H1 (cell line): ENCODE results near the gene BEST1. TPM values are rescaled to one million over a fixed set of nuclear protein-coding genes. Genes with fewer than 3 reads are reported as not detected.
A peak's percentile ranks its signal among the peaks of the same experiment; 100 is the strongest.

Experiments
- CTCF ChIA-PET: fragments of 300-600 bp; sonication (Branson Sonifier 250); formaldehyde crosslinking; loops from one replicate; lab custom pipeline; 2021; ENCODE audit not compliant: partially characterized antibody; lab: Charles Lee
- POLR2A ChIA-PET: fragments of 300-600 bp; sonication (Branson Sonifier 250); formaldehyde crosslinking; loops from one replicate; lab custom pipeline; 2021; ENCODE audit warnings: inconsistent platforms; ENCODE audit not compliant: partially characterized antibody; lab: Charles Lee
- DNase-seq, 2 experiments: peaks; one replicate each; pipeline versions ENCODE4 v3.0.0 to v3.0.0-alpha.2; 2010 to 2022; ENCODE audit warnings: low spot score in 2 of 2, low read depth in 1 of 2, mixed read lengths in 1 of 2
- FAIRE-seq: peaks from 2 replicates; lab custom pipeline; 2011; peaks lifted over from hg19 to GRCh38; lab: Jason Lieb, UNC
- H2AFZ ChIP-seq: 2 replicates; pipeline ENCODE4 v1.8.1; 2012; ENCODE audit warnings: low read length, inconsistent platforms
- H2AK5ac ChIP-seq: 2 replicates; pipeline ENCODE4 v1.6.1; 2013; ENCODE audit warnings: low read depth, low read length
- H2BK120ac ChIP-seq: replicated peaks from 2 replicates; pipeline ENCODE3; 2013; ENCODE audit warnings: low read depth, low read length, inconsistent platforms
- H2BK12ac ChIP-seq: 2 replicates; pipeline ENCODE4 v1.6.1; 2013; ENCODE audit warnings: low read depth, low read length
- H2BK15ac ChIP-seq: 2 replicates; pipeline ENCODE4 v1.6.1; 2013; ENCODE audit warnings: low read length
- H2BK20ac ChIP-seq: 2 replicates; pipeline ENCODE4 v1.6.1; 2013; ENCODE audit warnings: low read length
- H2BK5ac ChIP-seq: 2 replicates; pipeline ENCODE4 v1.6.1; 2013; ENCODE audit warnings: low read depth, low read length
- H3K14ac ChIP-seq: 2 replicates; pipeline ENCODE4 v1.6.1; 2013; ENCODE audit warnings: inconsistent platforms; ENCODE audit not compliant: insufficient read length
- H3K18ac ChIP-seq: 2 replicates; pipeline ENCODE4 v1.6.1; 2013; ENCODE audit warnings: low read length; ENCODE audit errors: extremely low read depth
- H3K23ac ChIP-seq: 2 replicates; pipeline ENCODE4 v1.6.1; 2013; ENCODE audit warnings: inconsistent platforms; ENCODE audit not compliant: insufficient read length
- H3K23me2 ChIP-seq: 2 replicates; pipeline ENCODE4 v1.6.1; 2013; ENCODE audit warnings: low read depth, low read length
- H3K27ac ChIP-seq: 2 replicates; pipeline ENCODE4 v1.6.1; 2011; ENCODE audit warnings: low read depth, low read length, inconsistent platforms
- H3K27me3 ChIP-seq, 4 experiments: replicated peaks in 1 of 4; 1 replicate in 1 of 4; 2 replicates in 3 of 4; pipeline versions ENCODE4 v1.6.1 to v1.8.1; 2011 to 2013; ENCODE audit warnings: low read length in 3 of 4, mild to moderate bottlenecking in 3 of 4, inconsistent platforms in 2 of 4, mixed read lengths in 2 of 4, moderate library complexity in 1 of 4; ENCODE audit not compliant: control insufficient read depth in 3 of 4, insufficient read depth in 3 of 4; ENCODE audit errors: extremely low read depth in 1 of 4
- H3K36me3 ChIP-seq, 4 experiments: 2 replicates each; pipeline versions ENCODE4 v1.6.1 to v1.8.1; 2011 to 2013; ENCODE audit warnings: mild to moderate bottlenecking in 4 of 4, low read length in 3 of 4, moderate library complexity in 2 of 4, control low read depth in 1 of 4, inconsistent platforms in 1 of 4; ENCODE audit not compliant: insufficient read depth in 4 of 4, control insufficient read depth in 2 of 4
- H3K4ac ChIP-seq: replicated peaks from 2 replicates; pipeline ENCODE3; 2013; ENCODE audit warnings: low read length, low read depth, mixed read lengths, inconsistent platforms; ENCODE audit not compliant: insufficient read length
- H3K4me1 ChIP-seq, 4 experiments: replicated peaks in 1 of 4; 1 replicate in 1 of 4; 2 replicates in 3 of 4; pipeline versions ENCODE4 v1.6.1 to v1.8.1; 2011 to 2013; ENCODE audit warnings: low read length in 3 of 4, inconsistent platforms in 2 of 4, mixed read lengths in 1 of 4; ENCODE audit not compliant: insufficient read depth in 4 of 4, control insufficient read depth in 3 of 4
- H3K4me2 ChIP-seq, 2 experiments: 2 replicates each; pipeline versions ENCODE4 v1.6.1 to v1.8.1; 2011 to 2013; ENCODE audit warnings: low read depth in 2 of 2, low read length in 2 of 2, control low read depth in 1 of 2, inconsistent platforms in 1 of 2, mild to moderate bottlenecking in 1 of 2; ENCODE audit not compliant: insufficient read depth in 1 of 2
- H3K4me3 ChIP-seq, 4 experiments: fragments of 200-600, 300-600 bp in 1 of 4; sonication (generic), shearing (Covaris generic), sonication (Bioruptor Twin) in 1 of 4; 2 replicates each; pipeline versions ENCODE4 v1.5.1 to v1.8.1; 2011 to 2016; ENCODE audit warnings: low read length in 4 of 4, low read depth in 3 of 4, control low read depth in 2 of 4, inconsistent platforms in 2 of 4, mild to moderate bottlenecking in 2 of 4, mixed read lengths in 1 of 4, moderate library complexity in 1 of 4; ENCODE audit not compliant: insufficient read depth in 2 of 4; ENCODE audit errors: extremely low read depth in 1 of 4
- H3K56ac ChIP-seq: replicated peaks from 2 replicates; pipeline ENCODE3; 2013; ENCODE audit warnings: low read depth, mild to moderate bottlenecking, mixed read lengths, low read length, inconsistent platforms; ENCODE audit not compliant: insufficient read length
- H3K79me1 ChIP-seq: 2 replicates; pipeline ENCODE4 v1.6.1; 2013; ENCODE audit warnings: low read depth, low read length, control low read depth
- H3K79me2 ChIP-seq, 2 experiments: 2 replicates each; pipeline versions ENCODE4 v1.6.1 to v1.8.1; 2012 to 2013; ENCODE audit warnings: low read length in 2 of 2, mild to moderate bottlenecking in 2 of 2, inconsistent platforms in 1 of 2; ENCODE audit not compliant: insufficient read depth in 2 of 2, control insufficient read depth in 1 of 2
- H3K9ac ChIP-seq, 4 experiments: replicated peaks in 1 of 4; 1 replicate in 1 of 4; 2 replicates in 3 of 4; pipeline versions ENCODE4 v1.6.1 to v1.8.1; 2011 to 2013; ENCODE audit warnings: low read depth in 3 of 4, low read length in 3 of 4, control low read depth in 2 of 4, mild to moderate bottlenecking in 2 of 4, moderate library complexity in 2 of 4, inconsistent platforms in 1 of 4; ENCODE audit errors: extremely low read depth in 1 of 4
- H3K9me3 ChIP-seq, 2 experiments: 2 replicates each; pipeline versions ENCODE4 v1.6.1 to v1.8.1; 2012 to 2013; ENCODE audit warnings: mild to moderate bottlenecking in 2 of 2, moderate library complexity in 2 of 2, control low read depth in 1 of 2, inconsistent platforms in 1 of 2, low read depth in 1 of 2, low read length in 1 of 2, mixed read lengths in 1 of 2; ENCODE audit not compliant: insufficient read depth in 2 of 2
- H4K20me1 ChIP-seq, 2 experiments: replicated peaks in 1 of 2; 2 replicates each; pipeline versions ENCODE3 to v1.8.1; 2011 to 2013; ENCODE audit warnings: inconsistent platforms in 2 of 2, low read length in 2 of 2, mild to moderate bottlenecking in 1 of 2; ENCODE audit not compliant: insufficient read depth in 2 of 2, control insufficient read depth in 1 of 2
- H4K5ac ChIP-seq: 2 replicates; pipeline ENCODE4 v1.6.1; 2013; ENCODE audit warnings: low read length, low read depth, mixed read lengths, inconsistent platforms; ENCODE audit not compliant: insufficient read length
- H4K8ac ChIP-seq: 2 replicates; pipeline ENCODE4 v1.8.0; 2013; ENCODE audit warnings: mild to moderate bottlenecking, moderate library complexity, low read length, inconsistent platforms; ENCODE audit not compliant: insufficient read depth; ENCODE audit errors: extremely low read depth
- H4K91ac ChIP-seq: replicated peaks from 2 replicates; pipeline ENCODE3; 2013; ENCODE audit warnings: low read length, mixed read lengths, inconsistent platforms; ENCODE audit not compliant: insufficient read length
- EZH2 ChIP-seq: fragments of 200-600 bp; sonication (generic); IDR thresholded peaks from 2 replicates; pipeline ENCODE4 v1.7.1; 2012; ENCODE audit warnings: low read depth, mild to moderate bottlenecking, moderate library complexity, low read length, inconsistent platforms; ENCODE audit not compliant: severe bottlenecking
- FOSL1 ChIP-seq: IDR thresholded peaks from 2 replicates; pipeline ENCODE4 v1.6.1; 2011; ENCODE audit warnings: mild to moderate bottlenecking, low read depth, low read length, moderate library complexity; ENCODE audit not compliant: insufficient read depth
- RNF2 ChIP-seq: fragments of 200-900, 300-1000 bp; sonication (generic); IDR thresholded peaks from 2 replicates; pipeline ENCODE4 v1.7.1; 2016; ENCODE audit warnings: borderline replicate concordance, low read depth, mild to moderate bottlenecking, antibody characterized with exemption, low read length; ENCODE audit not compliant: poor library complexity, severe bottlenecking; ENCODE audit errors: missing control alignments
- SAP30 ChIP-seq: fragments of 300-600 bp; sonication (generic); IDR thresholded peaks from 2 replicates; pipeline ENCODE4 v1.7.1; 2012; ENCODE audit warnings: low read length, moderate library complexity, mild to moderate bottlenecking, inconsistent platforms; ENCODE audit not compliant: insufficient read depth, insufficient replicate concordance
- WGBS, 2 experiments: shearing (Covaris generic) in 1 of 2; methylation state at CpG; one replicate each; pipeline versions ENCODE4 v1.1.6 to v1.1.7; 2013 to 2015; ENCODE audit warnings: low lambda C conversion rate in 2 of 2, mixed read lengths in 2 of 2, inconsistent platforms in 1 of 2, low coverage in 1 of 2, missing lambda C conversion rate in 1 of 2; ENCODE audit not compliant: insufficient replicate concordance in 2 of 2, insufficient coverage in 1 of 2, insufficient read length in 1 of 2; ENCODE audit errors: extremely low coverage in 1 of 2, missing lambda C conversion rate in 1 of 2; 5-methylcytosine and 5-hydroxymethylcytosine counted together
- polyA plus RNA-seq, 7 experiments: library from polyadenylated mRNA; depleted of rRNA in 3 of 7; stranded (reverse) in 5 of 7; unstranded in 2 of 7; fragments of >200 nt in 5 of 7; fragments of 200-250 nt in 2 of 7; gene quantifications; 1 replicate in 5 of 7; 2 replicates in 1 of 7; 4 replicates in 1 of 7; pipeline versions ENCODE4 v1.2.1 to v1.2.3, GENCODE V29; 2011 to 2013; ENCODE audit warnings: missing spikeins in 2 of 7, mixed read lengths in 2 of 7
- total RNA-seq: library from RNA; stranded (reverse); fragmentation: NEBNext Ultra II Directional; extraction: Animal tissue kit (Norgen Biotek cat#: 25700); gene quantifications from 2 replicates; pipeline ENCODE4 v1.2.1, GENCODE V29; 2021

The BEST1 gene
- total and polyA plus RNA-seq, 2 of the 8 experiments (the other 6 are each of a cell fraction or from before 2014, with no cell fraction given) = 0.22 to 0.62 TPM

- Histone ChIP-seq H2BK120ac (no peak overlapping the region), H3K4me1 (peaks cover 9 to 24% (median 17%) of the 10 kb centered on the region in 4 experiments), H2AFZ (no peak overlapping the region), H3K56ac (no peak overlapping the region), H3K14ac (no peak overlapping the region), H4K20me1 (no peaks in the 10 kb centered on the region), H3K27ac (no peak overlapping the region), H2AK5ac (peak overlapping the region; percentile 88; the same call in 1 of the 2 replicates), H3K23me2 (peaks cover under 1% of the 10 kb centered on the region; the same call in 1 of the 2 replicates), H4K5ac (no peak overlapping the region), H3K9me3 (no peaks in the 10 kb centered on the region), H3K23ac (no peak overlapping the region), H2BK20ac (peak overlapping the region; percentile 81; the same call in 1 of the 2 replicates), H2BK12ac (peak overlapping the region; percentile 95; the same call in 1 of the 2 replicates), H3K4me2 (no peak overlapping the region), H2BK5ac (peak overlapping the region; percentile 80), H3K27me3 (no peaks in the 10 kb centered on the region; a peak in 3 of 7 replicates), H3K4ac (no peak overlapping the region), H2BK15ac (peak overlapping the region; percentile 88; the same call in 1 of the 2 replicates), H3K79me1 (no peaks in the 10 kb centered on the region), H3K36me3 (no peaks in the 10 kb centered on the region), H3K9ac (no peak overlapping the region), H3K4me3 (no peak overlapping the region), H3K18ac (peak overlapping the region; percentile 43; the same call in 1 of the 2 replicates), H3K79me2 (peaks cover 0 to 3% of the 10 kb centered on the region in 2 experiments; a peak in 1 of 4 replicates), H4K8ac (no peak overlapping the region), H4K91ac (peak overlapping the region; percentile 89)
- CTCF ChIA-PET = interaction anchor here (1.4 to 6.0 kb wide), 11 partner anchors 8 to 135 kb away, joined by 3 to 28 read pairs (median 7); no protein-coding TSS in a partner anchor
- POLR2A ChIA-PET = interaction anchor here (0.6 to 25.7 kb wide), 6 partner anchors 8 to 99 kb away, joined by 3 to 458 read pairs (median 7); partner anchors contain the start of genes BEST1 and FTH1
- DNase-seq (no peak), FAIRE-seq (no peak)
- TF ChIP-seq EZH2 (no peak), SAP30 (no peak), RNF2 (no peak), FOSL1 (no peak)
- 87% methylated on average over 10 of the region's 10 CpGs; no CpG with 5 or more reads in 1 of the 2 experiments for WGBS, 2 experiments
Observed at GRCh38 chr11:61973476-61974162, 23.5 kb downstream of the BEST1 start.
